Left ventricle myocardium inferior (tissue), 1 donor: ENCODE results near the gene RAB33B. TPM values are rescaled to one million over a fixed set of nuclear protein-coding genes. Genes with fewer than 3 reads are reported as not detected.
"Not testable (repeated sequence)": the region's sequence is repeated elsewhere in the genome, so short reads cannot be mapped to it uniquely, and the experiment has no call there.

Experiments used
- DNase-seq: peaks from one replicate; pipeline ENCODE4 v3.0.0-alpha.2; 2020
- H3K27ac ChIP-seq: fragments of 200-600 bp; replicated peaks from 2 replicates; pipeline ENCODE4 v1.8.0; 2021
- H3K27me3 ChIP-seq: fragments of 200-600 bp; 2 replicates; pipeline ENCODE4 v1.8.0; 2021; ENCODE audit warnings: low read depth
- H3K36me3 ChIP-seq: fragments of 200-600 bp; 2 replicates; pipeline ENCODE4 v1.8.0; 2021
- H3K4me1 ChIP-seq: fragments of 200-600 bp; 2 replicates; pipeline ENCODE4 v1.8.0; 2021
- H3K4me3 ChIP-seq: fragments of 200-600 bp; 2 replicates; pipeline ENCODE4 v1.8.0; 2021; ENCODE audit warnings: mild to moderate bottlenecking, moderate library complexity
- H3K9me3 ChIP-seq: fragments of 200-600 bp; replicated peaks from 2 replicates; pipeline ENCODE4 v1.8.0; 2021
- intact Hi-C: fragments of 100-400 bp; cut with micrococcal nuclease; formaldehyde crosslinking; loops from one replicate; pipeline ENCODE4 v1.11.0; 2022
- total RNA-seq: library from RNA; stranded (reverse); fragmentation: NEBNext Ultra II Directional; extraction: Animal tissue kit (Norgen Biotek cat#: 25700); gene quantifications from one replicate; pipeline ENCODE4 v1.2.1, GENCODE V29; 2021
- TF ChIP-seq, protein P1 (sequence below): fragments of 200-600 bp; IDR thresholded peaks from 2 replicates; pipeline ENCODE4 v1.8.0; 2021; ENCODE audit warnings: antibody characterized with exemption, mild to moderate bottlenecking, borderline replicate concordance
- donor health status: DM: no; HTN: yes; CAD: no; lungs with severe emphysema.

The RAB33B gene
- total RNA-seq, 1 donor from 2014 or later, result 6.1 TPM

- intact Hi-C loops, result no loop called here
- no peak for DNase-seq
- TF ChIP-seq, protein P1, sequence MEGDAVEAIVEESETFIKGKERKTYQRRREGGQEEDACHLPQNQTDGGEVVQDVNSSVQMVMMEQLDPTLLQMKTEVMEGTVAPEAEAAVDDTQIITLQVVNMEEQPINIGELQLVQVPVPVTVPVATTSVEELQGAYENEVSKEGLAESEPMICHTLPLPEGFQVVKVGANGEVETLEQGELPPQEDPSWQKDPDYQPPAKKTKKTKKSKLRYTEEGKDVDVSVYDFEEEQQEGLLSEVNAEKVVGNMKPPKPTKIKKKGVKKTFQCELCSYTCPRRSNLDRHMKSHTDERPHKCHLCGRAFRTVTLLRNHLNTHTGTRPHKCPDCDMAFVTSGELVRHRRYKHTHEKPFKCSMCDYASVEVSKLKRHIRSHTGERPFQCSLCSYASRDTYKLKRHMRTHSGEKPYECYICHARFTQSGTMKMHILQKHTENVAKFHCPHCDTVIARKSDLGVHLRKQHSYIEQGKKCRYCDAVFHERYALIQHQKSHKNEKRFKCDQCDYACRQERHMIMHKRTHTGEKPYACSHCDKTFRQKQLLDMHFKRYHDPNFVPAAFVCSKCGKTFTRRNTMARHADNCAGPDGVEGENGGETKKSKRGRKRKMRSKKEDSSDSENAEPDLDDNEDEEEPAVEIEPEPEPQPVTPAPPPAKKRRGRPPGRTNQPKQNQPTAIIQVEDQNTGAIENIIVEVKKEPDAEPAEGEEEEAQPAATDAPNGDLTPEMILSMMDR, result no peak
- peaks cover 19% of the 10 kb centered on the region for H3K9me3 ChIP-seq
- H3K27ac ChIP-seq, result no peak overlapping the region
- H3K4me1 ChIP-seq, result peaks cover 15% of the 10 kb centered on the region
- no peaks in the 10 kb centered on the region for H3K27me3 ChIP-seq
- H3K4me3 ChIP-seq, result no peak overlapping the region
- H3K36me3 ChIP-seq, result peaks cover 10% of the 10 kb centered on the region
These were observed 12.0 kb downstream of the RAB33B start for GRCh38 chr4:139465922-139466321.

- H3K4me3 ChIP-seq, intact Hi-C loops, DNase-seq, H3K27me3 ChIP-seq, H3K4me1 ChIP-seq, H3K27ac ChIP-seq: not testable (repeated sequence)
- peaks cover 28% of the 10 kb centered on the region for H3K9me3 ChIP-seq
- peaks cover 19% of the 10 kb centered on the region for H3K36me3 ChIP-seq
These were observed 14.8 kb downstream of the RAB33B start for GRCh38 chr4:139468756-139469155.

DNA sequence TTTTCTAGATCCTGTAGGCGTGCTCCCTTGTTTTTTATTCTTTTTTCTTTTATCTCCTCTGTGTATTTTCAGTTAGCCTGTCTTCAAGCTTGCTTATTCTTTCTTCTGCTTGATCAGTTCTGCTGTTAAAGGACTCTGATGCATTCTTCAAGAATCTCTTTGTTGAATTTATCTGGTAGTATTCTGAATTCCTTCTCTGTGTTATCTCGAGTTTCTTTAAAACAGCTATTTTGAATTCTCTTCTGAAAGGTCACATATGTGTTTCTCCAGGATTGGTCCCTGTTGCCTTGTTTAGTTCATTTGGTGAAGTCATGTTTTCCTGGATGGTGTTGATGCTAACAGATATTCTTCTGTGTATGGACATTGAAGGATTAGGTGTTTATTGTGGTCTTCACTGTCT lies 15.3 kb downstream of the RAB33B start:
- intact Hi-C loops, result no loop called here
- Histone ChIP-seq H3K9me3 (peaks cover 28% of the 10 kb centered on the region), H3K4me1 (peaks cover 4% of the 10 kb centered on the region), H3K36me3 (peaks cover 23% of the 10 kb centered on the region), H3K27me3 (no peaks in the 10 kb centered on the region), H3K4me3 (no peak overlapping the region), H3K27ac (no peak overlapping the region)
- TF ChIP-seq, protein P1, result no peak
- no peak for DNase-seq

DNA sequence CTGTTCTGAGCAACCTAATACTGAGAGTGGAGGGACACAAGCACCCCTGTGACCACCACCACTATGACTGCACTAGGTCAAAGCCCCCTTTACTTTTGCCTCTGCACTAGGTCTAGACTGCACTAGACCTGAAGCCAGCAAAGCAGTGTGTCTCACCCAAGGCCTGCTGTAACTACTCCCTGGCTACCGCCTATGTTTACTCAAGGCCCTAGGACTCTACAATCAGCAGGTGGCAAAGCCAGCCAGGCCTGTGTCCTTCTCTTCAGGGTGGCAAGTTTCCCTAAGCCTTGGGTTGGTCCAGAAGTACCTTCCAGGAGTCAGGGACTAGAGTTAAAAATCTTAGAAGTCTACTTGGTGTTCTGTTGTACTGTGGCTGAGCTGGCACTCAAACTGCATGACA lies 15.9 kb downstream of the RAB33B start:
- peaks cover 26% of the 10 kb centered on the region for H3K36me3 ChIP-seq
- H3K4me1 ChIP-seq, result peaks cover 4% of the 10 kb centered on the region
- H3K27me3 ChIP-seq, result no peaks in the 10 kb centered on the region
- H3K4me3 ChIP-seq, result no peak overlapping the region
- peaks cover 25% of the 10 kb centered on the region for H3K9me3 ChIP-seq
- no peak for DNase-seq
- intact Hi-C loops, result no loop called here
- TF ChIP-seq, protein P1, result no peak
- no peak overlapping the region for H3K27ac ChIP-seq

GRCh38 chr4:139470295-139470694 lies 16.4 kb downstream of the RAB33B start:
- intact Hi-C loops, result no loop called here
- Histone ChIP-seq H3K9me3 (peaks cover 25% of the 10 kb centered on the region), H3K27ac (no peak overlapping the region), H3K4me3 (no peak overlapping the region), H3K36me3 (peaks cover 26% of the 10 kb centered on the region), H3K4me1 (peaks cover 4% of the 10 kb centered on the region), H3K27me3 (no peaks in the 10 kb centered on the region)
- TF ChIP-seq, protein P1, result no peak
- no peak for DNase-seq

DNA sequence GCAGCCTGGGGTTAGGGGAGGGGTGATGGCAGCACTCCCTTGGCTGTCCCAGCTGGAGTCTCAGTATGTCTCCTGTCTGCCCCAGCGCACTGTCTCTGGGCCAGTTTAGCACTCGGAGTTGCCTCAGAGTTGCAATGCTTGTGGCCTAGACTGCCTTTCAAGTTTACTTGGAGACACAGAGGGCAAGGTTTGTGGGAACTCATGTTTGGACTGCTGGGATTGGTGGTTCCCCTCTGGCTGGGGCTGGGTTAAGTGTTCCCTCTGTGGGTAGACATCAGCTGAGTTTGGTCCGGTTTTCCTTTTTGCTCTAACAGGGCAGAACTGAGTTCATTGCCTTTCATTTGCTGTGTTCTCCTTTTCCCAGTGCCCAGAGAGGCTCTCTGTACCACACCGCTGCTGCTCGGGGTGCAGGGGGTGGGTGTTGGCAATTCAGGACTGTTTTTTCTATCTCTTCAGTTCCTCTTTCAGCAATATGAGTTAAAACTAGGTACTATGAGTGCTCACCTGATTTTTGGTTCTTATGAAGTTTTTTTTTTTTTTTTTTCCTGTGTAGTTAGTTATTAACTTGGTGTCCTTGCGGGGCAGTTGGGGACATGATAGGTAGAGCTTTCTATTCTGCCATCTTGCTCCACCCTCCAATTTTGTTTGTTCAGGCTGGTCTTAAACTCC lies 17.2 kb downstream of the RAB33B start:
- H3K9me3 ChIP-seq, result peaks cover 25% of the 10 kb centered on the region
- no peaks in the 10 kb centered on the region for H3K27me3 ChIP-seq
- peaks cover 29% of the 10 kb centered on the region for H3K36me3 ChIP-seq
- intact Hi-C loops, result no loop called here
- no peak overlapping the region for H3K4me3 ChIP-seq
- H3K27ac ChIP-seq, result no peak overlapping the region
- TF ChIP-seq, protein P1, result no peak
- H3K4me1 ChIP-seq, result peaks cover 4% of the 10 kb centered on the region
- no peak for DNase-seq
